Activated CD8-positive, alpha-beta memory T cell treated with anti-CD3 and anti-CD28 coated beads, Interleukin-2, amount 10 ng/mL, durations not matched to agents 7 days and 5 days (primary cell): ENCODE results near the gene CSMD2. TPM values are rescaled to one million over a fixed set of nuclear protein-coding genes. Genes with fewer than 3 reads are reported as not detected.

Source experiments
- ATAC-seq: fragments of 150-1000 bp; cut with Tn5 transposase; one replicate; pipeline ENCODE4 v1.10.0; 2021; ENCODE audit warnings: moderate library complexity
- CTCF ChIA-PET: fragments of 350-600 bp; sonication (Branson Sonifier 250); formaldehyde crosslinking; loops from one replicate; lab custom pipeline; 2021; ENCODE audit warnings: antibody characterized with exemption; lab: Charles Lee
- DNase-seq: peaks from one replicate; pipeline ENCODE4 v3.0.0-alpha.2; 2020
- H3K27ac Mint-ChIP-seq: one replicate; pipeline ENCODE4 v1.8.0; 2021; ENCODE audit warnings: mild to moderate bottlenecking, mixed read lengths
- H3K27me3 Mint-ChIP-seq: one replicate; pipeline ENCODE4 v1.8.0; 2021; ENCODE audit warnings: mixed read lengths
- H3K36me3 Mint-ChIP-seq: one replicate; pipeline ENCODE4 v1.8.0; 2021; ENCODE audit warnings: mild to moderate bottlenecking, mixed read lengths
- H3K4me1 Mint-ChIP-seq: one replicate; pipeline ENCODE4 v1.8.0; 2021; ENCODE audit warnings: mixed read lengths
- H3K4me3 Mint-ChIP-seq: one replicate; pipeline ENCODE4 v1.8.0; 2021; ENCODE audit warnings: mild to moderate bottlenecking, moderate library complexity, mixed read lengths
- H3K9me3 Mint-ChIP-seq: one replicate; pipeline ENCODE4 v1.8.0; 2022; ENCODE audit warnings: low read depth, mixed read lengths
- total RNA-seq, 2 experiments: library from RNA; stranded (reverse); gene quantifications; one replicate each; pipeline ENCODE4 v1.2.3, GENCODE V29; 2021

The CSMD2 gene
- total RNA-seq, 2 experiments from 2014 or later: not detected

DNA sequence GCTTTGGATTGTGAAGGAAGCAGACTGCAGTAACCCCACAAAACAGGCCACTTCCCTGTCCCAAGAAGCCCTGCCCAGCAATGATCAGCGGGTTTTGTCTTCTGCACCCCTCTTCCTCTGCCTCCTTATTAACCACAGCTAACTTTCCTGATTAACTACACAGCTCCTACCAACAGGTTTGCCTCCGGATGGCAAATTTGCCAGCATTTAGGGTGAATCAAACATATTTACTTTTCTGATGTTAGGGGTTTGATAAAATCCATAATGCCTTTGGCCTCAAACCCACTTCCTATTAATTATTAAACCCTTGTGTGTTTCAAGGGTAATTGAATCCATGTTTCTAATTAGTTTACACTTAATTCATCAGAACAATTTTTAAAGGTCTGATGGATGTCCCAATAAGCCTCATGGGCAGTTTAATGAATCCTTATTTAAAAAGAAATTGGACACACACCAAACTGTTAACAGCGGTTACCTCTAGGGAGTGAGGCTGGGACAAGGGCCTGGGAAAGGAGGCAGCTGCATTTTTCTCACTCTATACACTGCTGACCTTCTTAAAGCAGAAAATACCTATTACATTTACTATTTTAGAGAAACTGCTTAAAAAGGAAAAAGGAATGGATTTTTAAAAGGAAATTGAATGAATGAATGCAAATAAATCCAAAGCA is 91.9 kb downstream of the CSMD2 start:
- H3K4me3 Mint-ChIP-seq: no peak overlapping the region
- no peak for ATAC-seq
- H3K27me3 Mint-ChIP-seq: peaks cover 2% of the 10 kb centered on the region
- H3K4me1 Mint-ChIP-seq: no peaks in the 10 kb centered on the region
- H3K36me3 Mint-ChIP-seq: no peaks in the 10 kb centered on the region
- CTCF ChIA-PET: no interaction called here
- H3K27ac Mint-ChIP-seq: no peak overlapping the region
- no peak for DNase-seq
- H3K9me3 Mint-ChIP-seq: peaks cover 2% of the 10 kb centered on the region

DNA sequence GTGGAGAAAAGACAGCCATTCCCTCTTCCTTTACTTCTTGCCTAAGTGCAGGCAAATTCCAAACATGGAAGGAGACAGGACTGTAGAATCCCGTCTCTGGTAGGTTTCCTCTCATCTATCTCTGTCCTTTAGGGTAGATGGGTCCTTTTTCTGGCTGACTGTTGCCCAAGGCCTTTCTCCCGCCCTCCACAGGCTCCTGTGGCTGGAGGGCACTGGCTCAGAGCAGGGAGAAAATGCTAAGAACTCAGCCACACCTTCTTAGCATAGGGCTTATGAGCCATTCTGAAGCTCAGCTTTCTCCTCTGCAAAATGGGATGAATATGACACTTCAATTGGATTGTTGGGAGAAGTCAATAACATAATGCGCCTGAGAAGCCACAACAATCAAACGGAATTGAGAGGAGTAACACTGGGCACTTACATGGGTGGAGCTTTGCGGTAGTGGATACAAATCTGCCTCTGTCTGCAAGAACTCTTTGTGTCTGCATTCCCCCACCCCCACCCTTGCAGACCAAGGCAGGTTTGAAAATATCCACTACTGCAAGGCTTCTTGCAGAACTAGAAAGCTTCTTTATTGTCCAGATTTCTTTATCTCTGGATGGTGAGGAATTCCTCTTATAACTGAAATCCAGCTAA is 94.7 kb downstream of the CSMD2 start:
- CTCF ChIA-PET: no interaction called here
- no peak overlapping the region for H3K27ac Mint-ChIP-seq
- no peaks in the 10 kb centered on the region for H3K9me3 Mint-ChIP-seq

DNA sequence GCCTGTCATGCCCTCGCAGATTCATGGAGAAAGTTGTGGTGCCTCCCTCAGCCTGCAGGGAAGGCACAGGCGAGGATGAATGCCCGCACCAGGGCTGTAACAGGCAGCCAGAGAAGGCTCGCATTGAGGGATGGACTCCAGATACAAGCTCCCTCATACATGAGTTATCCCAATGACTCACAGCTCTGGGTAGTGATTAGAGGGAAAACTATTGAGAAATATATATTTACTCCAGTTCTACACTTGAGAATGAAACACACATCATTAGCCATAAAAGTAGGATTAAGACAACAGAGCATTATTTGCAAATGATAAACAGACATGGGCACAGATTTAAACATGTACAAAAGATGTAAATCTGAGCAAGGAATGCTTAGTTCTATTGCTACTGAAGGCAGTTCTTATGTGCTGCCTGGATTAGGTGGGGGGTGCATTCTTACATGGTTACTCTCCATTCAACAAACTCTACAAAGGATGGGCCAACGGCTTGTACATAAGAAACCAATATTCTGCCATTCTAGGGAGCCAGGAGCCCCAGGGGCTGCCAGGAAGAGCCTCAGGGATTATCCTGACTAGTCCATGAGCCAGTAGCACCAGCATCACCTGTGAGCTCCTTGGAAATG is 97.9 kb downstream of the CSMD2 start:
- Mint-ChIP-seq H3K4me3 (no peak overlapping the region), H3K27me3 (peaks cover 2% of the 10 kb centered on the region), H3K27ac (no peak overlapping the region), H3K9me3 (no peaks in the 10 kb centered on the region), H3K36me3 (no peaks in the 10 kb centered on the region), H3K4me1 (no peaks in the 10 kb centered on the region)
- no peak for DNase-seq
- CTCF ChIA-PET: no interaction called here
- ATAC-seq: no peak

More for the DNA sequence above, 94.7 kb downstream of the CSMD2 start:
- peaks cover 2% of the 10 kb centered on the region for H3K27me3 Mint-ChIP-seq
- H3K36me3 Mint-ChIP-seq: no peaks in the 10 kb centered on the region
- H3K4me1 Mint-ChIP-seq: no peaks in the 10 kb centered on the region
- DNase-seq (no peak), ATAC-seq (no peak)
- H3K4me3 Mint-ChIP-seq: no peak overlapping the region

DNA sequence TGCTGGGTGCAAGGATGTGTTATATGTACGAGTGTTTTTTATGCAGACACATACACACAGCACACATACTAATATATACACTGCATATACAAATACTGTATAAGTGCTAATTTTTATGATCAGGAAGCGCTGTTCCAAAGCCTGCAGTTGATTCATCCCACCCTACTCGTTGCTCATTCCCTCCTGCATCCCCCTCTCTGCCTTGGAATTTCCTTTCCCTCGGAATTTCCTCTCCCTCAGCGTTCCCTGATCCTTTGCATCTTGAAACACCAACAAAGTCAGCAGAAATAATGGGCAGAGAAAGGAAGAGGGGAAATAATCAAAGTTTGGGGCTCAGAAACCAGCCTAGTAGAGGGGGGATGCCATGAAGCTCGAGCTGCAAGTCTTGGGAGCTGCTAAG is 98.9 kb downstream of the CSMD2 start:
- H3K4me1 Mint-ChIP-seq: no peaks in the 10 kb centered on the region
- H3K36me3 Mint-ChIP-seq: no peaks in the 10 kb centered on the region
- CTCF ChIA-PET: no interaction called here
- DNase-seq (no peak), ATAC-seq (no peak)
- H3K9me3 Mint-ChIP-seq: no peaks in the 10 kb centered on the region
- peaks cover 2% of the 10 kb centered on the region for H3K27me3 Mint-ChIP-seq
- no peak overlapping the region for H3K27ac Mint-ChIP-seq
- no peak overlapping the region for H3K4me3 Mint-ChIP-seq

DNA sequence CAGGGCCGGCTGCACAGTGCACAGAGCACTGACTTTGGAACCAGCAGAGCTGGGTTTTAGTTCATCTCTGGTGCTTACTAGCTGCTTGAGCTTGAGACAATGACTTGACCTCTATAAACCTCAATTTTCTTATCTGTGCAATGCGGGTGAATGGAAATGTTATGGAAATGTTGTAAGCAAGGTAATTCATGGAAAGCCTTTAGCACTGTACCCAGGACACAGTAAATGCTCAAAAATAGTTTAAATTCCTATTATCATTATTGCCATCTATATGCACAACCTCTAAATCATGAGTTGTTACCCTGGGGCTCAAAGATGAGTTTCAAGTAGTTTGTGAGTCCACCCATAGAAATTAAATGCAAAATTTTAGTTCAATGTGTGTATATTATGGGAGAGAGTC is 99.5 kb downstream of the CSMD2 start:
- Mint-ChIP-seq H3K9me3 (no peaks in the 10 kb centered on the region), H3K4me3 (no peak overlapping the region), H3K27me3 (peaks cover 2% of the 10 kb centered on the region), H3K36me3 (no peaks in the 10 kb centered on the region), H3K27ac (no peak overlapping the region), H3K4me1 (no peaks in the 10 kb centered on the region)
- DNase-seq (no peak), ATAC-seq (no peak)
- CTCF ChIA-PET: no interaction called here

DNA sequence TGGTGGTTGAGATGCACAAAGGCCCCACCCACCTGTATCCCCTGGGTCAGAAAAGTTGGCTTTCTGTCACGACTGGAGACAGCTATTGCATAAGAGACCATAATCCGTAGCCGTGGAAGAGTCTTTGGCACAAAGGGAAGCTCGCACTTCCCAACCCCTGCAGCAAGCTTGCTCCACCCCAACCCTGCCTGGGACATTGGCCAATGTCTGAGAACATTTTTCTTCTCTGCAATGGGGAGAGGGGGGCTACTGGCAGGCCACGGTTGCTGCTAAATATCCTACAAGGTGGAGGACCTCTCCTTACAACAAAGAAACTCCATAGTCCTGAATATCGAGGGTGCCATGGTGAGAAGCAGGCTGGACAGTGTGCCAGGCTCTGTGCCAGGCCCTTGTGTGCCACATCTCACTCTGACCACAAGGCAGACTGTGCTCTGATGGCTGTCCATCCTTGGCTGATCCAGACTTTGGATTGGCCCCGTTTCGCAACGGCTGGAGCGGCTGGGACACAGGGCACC is 104.1 kb downstream of the CSMD2 start:
- H3K27ac Mint-ChIP-seq: no peak overlapping the region
- no peak overlapping the region for H3K4me3 Mint-ChIP-seq
- CTCF ChIA-PET: no interaction called here
- H3K36me3 Mint-ChIP-seq: no peaks in the 10 kb centered on the region
- no peaks in the 10 kb centered on the region for H3K27me3 Mint-ChIP-seq
- H3K4me1 Mint-ChIP-seq: no peaks in the 10 kb centered on the region
- DNase-seq (no peak), ATAC-seq (no peak)
- H3K9me3 Mint-ChIP-seq: no peaks in the 10 kb centered on the region

DNA sequence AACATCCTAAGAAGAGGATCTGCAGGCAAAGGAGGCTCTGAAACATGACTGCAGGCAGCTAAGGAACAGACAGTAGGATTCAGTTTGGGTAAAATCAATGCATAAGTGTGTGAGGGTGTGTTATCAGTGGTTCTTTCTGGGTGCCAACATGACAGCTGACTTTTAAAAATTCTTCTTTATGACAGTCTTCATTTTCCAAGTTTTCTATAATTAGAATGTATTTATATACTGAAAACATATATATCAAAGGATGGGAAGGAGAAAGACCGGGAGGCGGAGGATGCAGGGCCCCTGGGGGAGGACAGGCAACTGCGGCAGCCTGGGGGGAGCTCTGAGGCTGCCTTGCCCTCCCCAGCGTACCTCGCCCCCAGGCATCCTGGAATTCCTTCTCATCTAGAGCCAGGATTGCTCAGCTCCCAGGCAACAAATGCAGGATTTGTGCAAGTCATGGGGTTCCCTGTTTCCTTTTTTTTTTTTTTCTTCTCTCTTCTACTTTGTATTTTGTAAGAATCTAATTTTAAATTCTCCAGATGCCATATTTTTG is 104.8 kb downstream of the CSMD2 start:
- Mint-ChIP-seq H3K27ac (no peak overlapping the region), H3K9me3 (no peaks in the 10 kb centered on the region), H3K27me3 (no peaks in the 10 kb centered on the region), H3K4me1 (no peaks in the 10 kb centered on the region), H3K4me3 (no peak overlapping the region), H3K36me3 (no peaks in the 10 kb centered on the region)
- ATAC-seq: no peak
- DNase-seq: no peak
- CTCF ChIA-PET: no interaction called here

DNA sequence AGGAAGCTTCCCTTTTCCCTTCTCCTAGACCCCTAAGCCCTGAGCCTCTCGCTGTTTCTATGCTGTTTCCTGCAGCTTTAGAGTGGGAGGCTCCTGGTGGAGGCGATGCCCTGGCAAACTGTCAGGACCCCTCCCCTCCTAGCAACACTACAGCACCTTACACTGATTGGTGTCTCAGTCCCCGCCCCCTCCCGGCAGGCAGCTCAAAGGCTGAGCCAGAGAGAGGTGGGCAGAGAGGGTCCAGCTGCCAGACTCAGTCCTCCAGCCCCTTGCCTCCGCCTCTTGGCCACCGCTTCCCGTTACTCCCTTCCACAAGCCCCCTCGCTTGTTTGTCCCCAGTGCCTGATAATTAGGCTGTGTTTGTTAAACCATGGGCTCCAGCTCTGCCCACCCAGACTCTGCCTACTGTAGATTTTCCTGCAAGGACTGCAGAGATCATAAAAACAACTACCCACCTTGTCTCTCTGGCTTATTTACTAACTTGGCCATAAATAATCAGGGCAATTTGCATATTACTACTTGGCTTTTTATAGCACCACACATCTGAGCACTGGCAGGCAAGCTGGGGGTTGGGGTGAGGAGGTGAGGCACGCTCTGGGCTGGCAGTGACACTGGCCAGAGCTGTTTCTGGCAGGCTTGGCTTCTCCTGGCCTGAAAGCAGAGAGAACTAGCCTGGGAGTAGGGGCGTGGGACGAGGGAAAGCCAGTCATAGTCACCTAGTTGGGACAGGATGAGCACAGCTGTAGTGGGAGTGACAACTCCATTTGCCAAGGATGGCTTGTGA is 107.5 kb downstream of the CSMD2 start:
- Mint-ChIP-seq H3K36me3 (no peaks in the 10 kb centered on the region), H3K4me1 (no peaks in the 10 kb centered on the region), H3K27me3 (no peaks in the 10 kb centered on the region), H3K27ac (no peak overlapping the region), H3K9me3 (no peaks in the 10 kb centered on the region), H3K4me3 (no peak overlapping the region)
- ATAC-seq: no peak
- CTCF ChIA-PET: no interaction called here
- DNase-seq: no peak

DNA sequence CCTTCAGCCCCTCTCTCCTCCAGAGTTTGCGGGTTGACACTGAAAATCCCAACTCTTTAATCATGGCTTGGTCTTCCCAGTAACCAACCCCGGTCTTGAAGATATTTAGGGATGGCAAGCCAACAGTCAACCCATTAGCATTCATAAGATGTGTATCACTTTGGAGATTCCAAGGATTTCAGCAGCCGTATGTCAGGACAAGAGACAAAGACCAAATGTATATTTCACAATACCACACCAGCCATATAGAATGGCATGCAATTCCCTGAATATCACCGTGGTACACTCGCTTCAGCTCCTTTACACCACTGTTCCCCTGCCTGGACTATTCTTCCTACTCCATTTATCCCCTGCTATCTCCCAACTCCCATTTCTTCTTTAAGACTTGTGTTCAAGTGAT is 109.2 kb downstream of the CSMD2 start:
- no peaks in the 10 kb centered on the region for H3K4me1 Mint-ChIP-seq
- H3K9me3 Mint-ChIP-seq: no peaks in the 10 kb centered on the region
- CTCF ChIA-PET: no interaction called here
- H3K36me3 Mint-ChIP-seq: no peaks in the 10 kb centered on the region
- H3K27ac Mint-ChIP-seq: no peak overlapping the region
- no peaks in the 10 kb centered on the region for H3K27me3 Mint-ChIP-seq
- ATAC-seq (no peak), DNase-seq (no peak)
- no peak overlapping the region for H3K4me3 Mint-ChIP-seq

DNA sequence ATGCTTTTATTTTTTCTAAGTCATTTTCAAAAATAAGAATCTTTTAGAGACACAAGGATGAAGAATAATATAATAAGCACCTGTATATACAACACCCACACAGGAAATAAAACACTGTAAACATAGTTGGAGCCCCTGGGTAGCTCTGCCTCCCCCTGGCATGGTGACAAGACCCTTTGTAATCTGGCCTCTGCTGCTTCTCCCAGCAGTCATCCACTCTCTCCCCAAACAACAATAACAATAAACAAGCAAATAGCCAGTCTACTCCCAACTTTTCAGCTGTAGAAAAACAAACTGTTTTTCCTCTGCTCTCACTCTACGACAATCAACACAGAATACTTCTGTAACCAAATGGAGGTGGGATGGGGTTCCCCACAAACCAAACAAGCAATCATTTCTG is 110.1 kb downstream of the CSMD2 start:
- CTCF ChIA-PET: no interaction called here
- ATAC-seq: no peak
- no peak overlapping the region for H3K27ac Mint-ChIP-seq
- no peaks in the 10 kb centered on the region for H3K27me3 Mint-ChIP-seq
- H3K36me3 Mint-ChIP-seq: no peaks in the 10 kb centered on the region
- no peak for DNase-seq
- H3K9me3 Mint-ChIP-seq: no peaks in the 10 kb centered on the region
- no peaks in the 10 kb centered on the region for H3K4me1 Mint-ChIP-seq
- no peak overlapping the region for H3K4me3 Mint-ChIP-seq

DNA sequence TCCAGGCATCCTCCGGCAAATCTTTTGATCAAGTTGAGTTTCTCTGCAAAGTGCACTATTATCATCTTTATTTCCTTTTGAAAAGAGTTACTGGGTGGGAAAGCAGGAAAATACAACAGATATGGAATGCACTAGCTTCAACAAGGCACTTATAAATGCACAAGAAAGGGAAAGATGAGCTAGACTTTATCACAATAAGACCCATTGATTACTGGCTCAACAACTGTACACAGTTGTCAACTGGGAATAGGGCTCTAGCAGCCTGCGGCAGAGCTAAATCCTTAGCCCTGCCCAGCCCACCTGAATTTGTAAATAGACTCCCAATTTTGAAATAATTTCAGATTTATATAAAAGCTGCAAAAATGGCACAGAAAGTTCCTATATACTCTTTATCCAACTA is 111.4 kb downstream of the CSMD2 start:
- CTCF ChIA-PET: no interaction called here
- H3K36me3 Mint-ChIP-seq: no peaks in the 10 kb centered on the region
- no peaks in the 10 kb centered on the region for H3K4me1 Mint-ChIP-seq
- DNase-seq (no peak), ATAC-seq (no peak)
- no peak overlapping the region for H3K4me3 Mint-ChIP-seq
- no peaks in the 10 kb centered on the region for H3K9me3 Mint-ChIP-seq
- no peak overlapping the region for H3K27ac Mint-ChIP-seq
- H3K27me3 Mint-ChIP-seq: no peaks in the 10 kb centered on the region

DNA sequence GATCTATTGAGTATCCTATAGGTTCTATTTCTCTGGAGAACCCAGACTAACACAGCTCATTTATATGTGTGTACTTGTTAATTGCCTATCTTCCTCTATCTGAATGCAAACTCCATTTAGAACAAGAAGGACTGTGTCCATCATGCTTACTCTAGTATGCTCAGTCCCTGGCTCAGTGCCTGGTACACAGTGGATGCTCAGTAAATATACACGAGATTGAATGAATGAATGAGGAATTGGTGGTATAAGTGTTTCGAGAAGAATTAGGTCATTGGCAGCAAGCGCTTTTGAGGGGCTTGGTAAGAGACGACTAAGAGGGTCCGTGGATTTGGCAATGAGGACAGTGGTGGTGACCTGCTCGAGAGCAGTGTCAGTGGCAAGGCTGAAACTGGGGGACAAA is 112.5 kb downstream of the CSMD2 start:
- Mint-ChIP-seq H3K27ac (no peak overlapping the region), H3K4me1 (no peaks in the 10 kb centered on the region)
- no peak for ATAC-seq

DNA sequence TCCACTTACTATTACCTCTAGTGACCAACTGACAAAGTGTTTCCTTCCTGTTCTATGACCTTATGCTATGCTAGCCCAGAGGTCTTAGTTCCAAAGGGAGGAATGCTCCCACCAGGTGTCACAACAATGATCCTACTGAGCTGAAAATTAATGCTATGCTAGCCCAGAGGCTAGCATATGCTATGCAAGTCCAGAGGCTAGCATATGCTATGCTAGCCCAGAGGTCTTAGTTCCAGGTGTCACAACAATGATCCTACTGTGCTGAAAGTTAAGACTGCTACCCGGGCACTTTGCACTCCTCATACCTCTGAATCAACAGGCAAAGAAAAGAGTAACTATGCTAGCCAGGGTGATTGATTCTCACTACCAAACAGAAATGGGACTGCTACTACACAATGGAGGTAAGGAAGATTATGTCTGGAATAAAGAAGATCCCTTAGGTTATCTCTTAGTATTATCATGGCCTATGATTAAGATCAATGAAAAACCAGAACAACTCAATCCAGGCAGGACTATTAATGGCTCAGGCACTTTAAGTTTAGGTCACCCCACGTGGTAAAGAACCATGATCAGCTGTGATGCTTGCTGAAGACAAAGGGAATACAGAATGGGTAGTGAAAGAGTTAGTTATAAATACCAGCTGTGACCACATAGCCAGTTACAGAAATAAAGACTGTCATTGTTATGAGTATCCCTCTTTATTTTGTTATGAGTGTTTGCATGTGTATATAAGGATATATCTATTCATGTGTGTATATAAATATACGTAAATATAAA is 114.1 kb downstream of the CSMD2 start:
- Mint-ChIP-seq H3K36me3 (no peaks in the 10 kb centered on the region), H3K27ac (no peak overlapping the region), H3K4me3 (no peak overlapping the region), H3K27me3 (no peaks in the 10 kb centered on the region), H3K4me1 (no peaks in the 10 kb centered on the region), H3K9me3 (no peaks in the 10 kb centered on the region)
- ATAC-seq (no peak), DNase-seq (no peak)
- CTCF ChIA-PET: no interaction called here

More for the DNA sequence above, 112.5 kb downstream of the CSMD2 start:
- no peak overlapping the region for H3K4me3 Mint-ChIP-seq
- CTCF ChIA-PET: no interaction called here
- DNase-seq: no peak
- no peaks in the 10 kb centered on the region for H3K9me3 Mint-ChIP-seq
- H3K36me3 Mint-ChIP-seq: no peaks in the 10 kb centered on the region
- H3K27me3 Mint-ChIP-seq: no peaks in the 10 kb centered on the region
